HepG2 (cell line): ENCODE results near the gene CRYZ. TPM values are rescaled to one million over a fixed set of nuclear protein-coding genes. Genes with fewer than 3 reads are reported as not detected.

Experiments
- ATAC-seq: fragments of 200-7000 bp; cut with Tn5 transposase; 3 replicates; pipeline ENCODE4 v1.9.1; 2020; ENCODE audit warnings: mild to moderate bottlenecking, moderate library complexity
- BruUV-seq: library from RNA; stranded (reverse); fragments of 400-500 nt; replicated peaks from 2 replicates; lab custom pipeline; 2021; lab: Mats Ljungman, UMichigan
- CTCF ChIA-PET: fragments of 300-600 bp; formaldehyde crosslinking; extraction: SDS; loops from one replicate; lab custom pipeline; 2021; ENCODE audit warnings: low total read pairs, inconsistent platforms, low intra/inter-chr PET ratio; lab: Yijun Ruan, JAX
- POLR2A ChIA-PET: fragments of 350-600 bp; sonication (Branson Sonifier 250); formaldehyde crosslinking; loops from one replicate; lab custom pipeline; 2020; ENCODE audit warnings: antibody characterized with exemption, inconsistent platforms; lab: Yijun Ruan, JAX
- DNase-seq: peaks from one replicate; pipeline ENCODE4 v3.0.0-alpha.2; 2015; ENCODE audit warnings: low spot score
- FAIRE-seq: peaks from 3 replicates; lab custom pipeline; 2011; peaks lifted over from hg19 to GRCh38; lab: Jason Lieb, UNC
- H2AFZ ChIP-seq: one replicate; pipeline ENCODE4 v1.6.1; 2011; ENCODE audit warnings: low read length, inconsistent platforms
- H3K27ac ChIP-seq: fragments of 300-600 bp; 3 replicates; pipeline ENCODE4 v1.8.0; 2011; ENCODE audit warnings: mixed run types, mild to moderate bottlenecking, mixed read lengths, low read length, inconsistent platforms; ENCODE audit not compliant: insufficient read depth; ENCODE audit errors: extremely low read length
- H3K27me3 ChIP-seq, 2 experiments: fragments of 200-600 bp in 1 of 2; 2 replicates in 1 of 2; 3 replicates in 1 of 2; pipeline versions ENCODE4 v1.6.0 to v1.8.0; 2011; ENCODE audit warnings: low read length in 2 of 2, mild to moderate bottlenecking in 2 of 2, moderate library complexity in 2 of 2, inconsistent platforms in 1 of 2; ENCODE audit not compliant: insufficient read depth in 2 of 2, control insufficient read depth in 1 of 2
- H3K36me3 ChIP-seq, 2 experiments: fragments of 200-600 bp in 1 of 2; replicated peaks in 1 of 2; 2 replicates in 1 of 2; 3 replicates in 1 of 2; pipeline versions ENCODE4 v1.5.1 to v1.8.0; 2011; ENCODE audit warnings: low read length in 2 of 2, inconsistent platforms in 1 of 2; ENCODE audit not compliant: insufficient read depth in 2 of 2, control insufficient read depth in 1 of 2
- H3K4me1 ChIP-seq: 2 replicates; pipeline ENCODE4 v1.5.1; 2012; ENCODE audit warnings: low read length, inconsistent platforms; ENCODE audit not compliant: insufficient read depth
- H3K4me2 ChIP-seq: 2 replicates; pipeline ENCODE4 v1.6.0; 2011; ENCODE audit warnings: low read depth, low read length, inconsistent platforms
- H3K4me3 ChIP-seq, 3 experiments: fragments of 200-600 bp in 1 of 3; sonication (generic), shearing (Covaris generic) in 1 of 3; replicated peaks in 1 of 3; 2 replicates each; pipeline ENCODE4 v1.5.1; 2011 to 2016; ENCODE audit warnings: low read length in 3 of 3, inconsistent platforms in 2 of 3, low read depth in 2 of 3, mild to moderate bottlenecking in 2 of 3, control low read depth in 1 of 3, mixed read lengths in 1 of 3; ENCODE audit not compliant: insufficient read depth in 1 of 3
- H3K79me2 ChIP-seq: one replicate; pipeline ENCODE4 v1.6.1; 2011; ENCODE audit warnings: low read length, inconsistent platforms; ENCODE audit not compliant: insufficient read depth
- H3K9ac ChIP-seq: 2 replicates; pipeline ENCODE4 v1.6.0; 2011; ENCODE audit warnings: mild to moderate bottlenecking, low read depth, low read length, inconsistent platforms; ENCODE audit not compliant: insufficient read depth
- H3K9me3 ChIP-seq: 2 replicates; pipeline ENCODE4 v1.5.1; 2012; ENCODE audit warnings: mild to moderate bottlenecking, low read length
- H4K20me1 ChIP-seq: 2 replicates; pipeline ENCODE4 v1.6.0; 2011; ENCODE audit warnings: inconsistent platforms, mild to moderate bottlenecking, low read length, moderate library complexity; ENCODE audit not compliant: insufficient read depth
- CBFB ChIP-seq: sonication (generic); formaldehyde crosslinking; IDR thresholded peaks from 2 replicates; pipeline ENCODE4 v1.4.0; 2020; ENCODE audit warnings: missing genetic modification reagents
- CEBPB ChIP-seq: IDR thresholded peaks from 2 replicates; pipeline ENCODE4 v1.6.1; 2011; ENCODE audit warnings: low read depth, low read length, improper control_type of control experiment, borderline replicate concordance
- CEBPG ChIP-seq: IDR thresholded peaks from 2 replicates; pipeline ENCODE4 v1.6.1; 2016
- KDM5B ChIP-seq: sonication (generic); formaldehyde crosslinking; IDR thresholded peaks from 2 replicates; pipeline ENCODE4 v1.4.0; 2020; ENCODE audit warnings: missing genetic modification reagents, mild to moderate bottlenecking, borderline replicate concordance
- MLLT10 ChIP-seq: sonication (generic); formaldehyde crosslinking; IDR thresholded peaks from 2 replicates; pipeline ENCODE4 v1.4.0; 2020; ENCODE audit warnings: missing genetic modification reagents
- NR1H2 ChIP-seq: sonication (generic); formaldehyde crosslinking; IDR thresholded peaks from 2 replicates; pipeline ENCODE4 v1.8.1; 2022; ENCODE audit warnings: low read depth, missing genetic modification reagents, borderline replicate concordance
- SMC3 ChIP-seq: IDR thresholded peaks from 2 replicates; pipeline ENCODE4 v1.6.1; 2011; ENCODE audit warnings: low read length, improper control_type of control experiment
- STAG1 ChIP-seq: sonication (generic); formaldehyde crosslinking; IDR thresholded peaks from 2 replicates; pipeline ENCODE4 v1.4.0; 2020; ENCODE audit warnings: missing genetic modification reagents
- TARDBP ChIP-seq: sonication (generic); formaldehyde crosslinking; IDR thresholded peaks from 2 replicates; pipeline ENCODE4 v1.8.0; 2022; ENCODE audit warnings: mild to moderate bottlenecking, missing genetic modification reagents
- XBP1 ChIP-seq: sonication (generic); formaldehyde crosslinking; IDR thresholded peaks from 2 replicates; pipeline ENCODE4 v1.5.0; 2020; ENCODE audit warnings: missing genetic modification reagents
- WGBS: methylation state at CpG from one replicate; pipeline ENCODE4 v1.1.6; 2017; ENCODE audit warnings: low lambda C conversion rate; 5-methylcytosine and 5-hydroxymethylcytosine counted together
- in situ Hi-C: cut with HindIII; loops from 2 replicates; pipeline ENCODE4 v1.10.0; 2017; ENCODE audit warnings: low pct_unique_long_range_greater_than_20kb; ENCODE audit not compliant: extremely low pct_ligation_motif_present
- intact Hi-C: fragments of 100-400 bp; cut with micrococcal nuclease; formaldehyde crosslinking; loops from one replicate; pipeline ENCODE4 v1.10.0; 2022; ENCODE audit not compliant: unreplicated experiment
- polyA plus RNA-seq, 8 experiments: library from polyadenylated mRNA; depleted of rRNA in 3 of 8; stranded (reverse) in 7 of 8; unstranded in 1 of 8; fragments of >200 nt; fragmentation: Illumina TruSeq in 4 of 8; extraction: Trizol in 4 of 8; gene quantifications; 2 replicates each; pipeline versions ENCODE4 v1.2.1 to v1.2.3, GENCODE V29; 2011 to 2016; ENCODE audit warnings: low read depth in 4 of 8, missing spikeins in 1 of 8, mixed read lengths in 1 of 8; ENCODE audit not compliant: insufficient read depth in 1 of 8
- total RNA-seq, 5 experiments: library from RNA; depleted of rRNA; stranded (reverse); fragments of >200 nt; fragmentation: Illumina TruSeq; extraction: Trizol; gene quantifications; 2 replicates each; pipeline ENCODE4 v1.2.3, GENCODE V29; 2016; ENCODE audit warnings: low read depth in 1 of 5
- TF ChIP-seq, protein P1 (sequence below): sonication (generic); formaldehyde crosslinking; IDR thresholded peaks from 2 replicates; pipeline ENCODE4 v1.8.1; 2022; ENCODE audit warnings: low read depth, mild to moderate bottlenecking, missing genetic modification reagents
- TF ChIP-seq, protein P2 (sequence below): sonication (generic); formaldehyde crosslinking; IDR thresholded peaks from 2 replicates; pipeline ENCODE4 v1.5.0; 2020; ENCODE audit warnings: mild to moderate bottlenecking, missing genetic modification reagents, moderate library complexity

The CRYZ gene
- total and polyA plus RNA-seq, 2 of the 13 experiments (the other 11 are each of a cell fraction or from before 2014, with no cell fraction given), result 115 to 211 TPM

DNA sequence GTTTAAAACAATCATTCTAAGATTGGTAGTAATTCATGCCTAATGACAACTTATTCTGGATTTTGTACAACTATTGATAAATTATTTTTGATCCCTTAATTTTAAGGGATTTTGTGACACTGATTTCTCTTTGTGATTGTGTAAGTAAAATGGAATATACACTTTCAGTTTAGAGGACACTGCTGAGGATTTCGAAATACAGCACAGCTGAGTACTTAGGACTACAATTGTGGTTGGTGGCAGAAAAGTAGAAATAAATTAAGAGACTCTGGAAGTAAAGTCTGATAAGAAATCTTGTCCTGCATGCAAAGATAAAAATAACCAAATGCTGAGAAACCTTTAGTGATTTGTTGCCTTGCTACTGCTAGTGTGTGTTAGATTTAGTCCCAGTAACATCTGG lies 40.1 kb upstream of the CRYZ start:
- ATAC-seq (peak; percentile 42; the same call in 2 of the 3 replicates), FAIRE-seq (no peak), DNase-seq (peak; percentile 4)
- Histone ChIP-seq H3K27me3 (no peaks in the 10 kb centered on the region), H3K36me3 (no peaks in the 10 kb centered on the region), H3K4me1 (no peaks in the 10 kb centered on the region), H3K9ac (no peak overlapping the region), H3K27ac (no peak overlapping the region), H3K4me3 (no peak overlapping the region), H3K4me2 (no peak overlapping the region), H3K9me3 (no peaks in the 10 kb centered on the region), H4K20me1 (no peaks in the 10 kb centered on the region), H2AFZ (no peak overlapping the region), H3K79me2 (no peaks in the 10 kb centered on the region)
- TF ChIP-seq CBFB (CRISPR knock-in tag) (no peak), CEBPB (peak; percentile 64), CEBPG (CRISPR knock-in tag) (peak; percentile 30; the same call in 1 of the 2 replicates)
- 3% methylated on average over 1 of the region's 1 CpG for WGBS
- intact Hi-C loops (loop anchor here (1.0 kb wide), 1 partner anchor 430 kb away; no protein-coding TSS in a partner anchor), in situ Hi-C loops (loop anchor here (5.0 kb wide), 1 partner anchor 434 kb away; no protein-coding TSS in a partner anchor)
- ChIA-PET CTCF (interaction anchor here (3.3 kb wide), 1 partner anchor 431 kb away, joined by 57 read pairs; no protein-coding TSS in a partner anchor), POLR2A (no interaction called here)
- no TSS peak for BruUV-seq

DNA sequence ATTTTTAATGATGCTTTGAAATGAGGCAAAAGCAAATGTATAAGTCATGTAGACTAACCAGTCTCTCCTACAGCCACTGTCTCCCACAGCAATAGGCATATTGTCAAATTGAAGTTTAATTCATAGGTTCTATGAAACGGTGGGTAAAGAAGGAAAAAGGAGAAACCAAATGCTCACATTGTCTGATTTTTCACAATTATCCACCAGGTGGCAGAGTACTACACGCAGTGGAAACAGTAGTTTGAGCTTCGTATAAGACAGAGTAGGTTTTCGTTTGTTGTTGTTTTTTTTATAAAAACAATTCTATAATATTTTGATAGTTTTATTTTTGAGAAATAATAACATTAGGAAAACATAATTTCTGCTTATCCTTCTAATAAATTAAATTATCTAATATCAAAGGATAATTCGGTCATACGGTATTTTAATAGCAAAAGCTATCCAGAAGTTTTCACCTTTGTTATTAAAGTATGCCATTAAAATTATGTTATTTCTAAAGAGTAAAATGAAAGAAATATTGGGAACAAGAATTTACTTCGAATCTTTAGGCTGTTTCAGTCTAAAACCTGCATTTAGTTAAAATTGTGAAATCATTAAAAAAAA lies 39.2 kb upstream of the CRYZ start:
- DNase-seq, result peak; percentile 51
- Histone ChIP-seq H3K9ac (no peak overlapping the region), H3K4me1 (no peaks in the 10 kb centered on the region), H3K27ac (no peak overlapping the region), H4K20me1 (no peaks in the 10 kb centered on the region), H2AFZ (no peak overlapping the region), H3K4me2 (no peak overlapping the region), H3K79me2 (no peaks in the 10 kb centered on the region)
- POLR2A ChIA-PET, result no interaction called here
- intact Hi-C loops (loop anchor here (1.0 kb wide), 1 partner anchor 431 kb away; no protein-coding TSS in a partner anchor), in situ Hi-C loops (loop anchor here (5.0 kb wide), 1 partner anchor 435 kb away; no protein-coding TSS in a partner anchor)
- CTCF ChIA-PET, result interaction anchor here (0.6 to 3.3 kb wide), 2 partner anchors 11 to 432 kb away, joined by 3 to 57 read pairs; no protein-coding TSS in a partner anchor
- WGBS, result 15% methylated on average over 7 of the region's 7 CpGs
- TF ChIP-seq, protein P1, sequence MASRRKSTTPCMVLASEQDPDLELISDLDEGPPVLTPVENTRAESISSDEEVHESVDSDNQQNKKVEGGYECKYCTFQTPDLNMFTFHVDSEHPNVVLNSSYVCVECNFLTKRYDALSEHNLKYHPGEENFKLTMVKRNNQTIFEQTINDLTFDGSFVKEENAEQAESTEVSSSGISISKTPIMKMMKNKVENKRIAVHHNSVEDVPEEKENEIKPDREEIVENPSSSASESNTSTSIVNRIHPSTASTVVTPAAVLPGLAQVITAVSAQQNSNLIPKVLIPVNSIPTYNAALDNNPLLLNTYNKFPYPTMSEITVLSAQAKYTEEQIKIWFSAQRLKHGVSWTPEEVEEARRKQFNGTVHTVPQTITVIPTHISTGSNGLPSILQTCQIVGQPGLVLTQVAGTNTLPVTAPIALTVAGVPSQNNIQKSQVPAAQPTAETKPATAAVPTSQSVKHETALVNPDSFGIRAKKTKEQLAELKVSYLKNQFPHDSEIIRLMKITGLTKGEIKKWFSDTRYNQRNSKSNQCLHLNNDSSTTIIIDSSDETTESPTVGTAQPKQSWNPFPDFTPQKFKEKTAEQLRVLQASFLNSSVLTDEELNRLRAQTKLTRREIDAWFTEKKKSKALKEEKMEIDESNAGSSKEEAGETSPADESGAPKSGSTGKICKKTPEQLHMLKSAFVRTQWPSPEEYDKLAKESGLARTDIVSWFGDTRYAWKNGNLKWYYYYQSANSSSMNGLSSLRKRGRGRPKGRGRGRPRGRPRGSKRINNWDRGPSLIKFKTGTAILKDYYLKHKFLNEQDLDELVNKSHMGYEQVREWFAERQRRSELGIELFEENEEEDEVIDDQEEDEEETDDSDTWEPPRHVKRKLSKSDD, result no peak
- no peak for TF ChIP-seq XBP1 (CRISPR knock-in tag)
- TF ChIP-seq NR1H2, result no peak
- peak; percentile 73 for TF ChIP-seq STAG1 (CRISPR knock-in tag)
- no peak for TF ChIP-seq TARDBP
- TF ChIP-seq MLLT10, result no peak
- peak; percentile 78 for TF ChIP-seq SMC3
- TF ChIP-seq, protein P2, sequence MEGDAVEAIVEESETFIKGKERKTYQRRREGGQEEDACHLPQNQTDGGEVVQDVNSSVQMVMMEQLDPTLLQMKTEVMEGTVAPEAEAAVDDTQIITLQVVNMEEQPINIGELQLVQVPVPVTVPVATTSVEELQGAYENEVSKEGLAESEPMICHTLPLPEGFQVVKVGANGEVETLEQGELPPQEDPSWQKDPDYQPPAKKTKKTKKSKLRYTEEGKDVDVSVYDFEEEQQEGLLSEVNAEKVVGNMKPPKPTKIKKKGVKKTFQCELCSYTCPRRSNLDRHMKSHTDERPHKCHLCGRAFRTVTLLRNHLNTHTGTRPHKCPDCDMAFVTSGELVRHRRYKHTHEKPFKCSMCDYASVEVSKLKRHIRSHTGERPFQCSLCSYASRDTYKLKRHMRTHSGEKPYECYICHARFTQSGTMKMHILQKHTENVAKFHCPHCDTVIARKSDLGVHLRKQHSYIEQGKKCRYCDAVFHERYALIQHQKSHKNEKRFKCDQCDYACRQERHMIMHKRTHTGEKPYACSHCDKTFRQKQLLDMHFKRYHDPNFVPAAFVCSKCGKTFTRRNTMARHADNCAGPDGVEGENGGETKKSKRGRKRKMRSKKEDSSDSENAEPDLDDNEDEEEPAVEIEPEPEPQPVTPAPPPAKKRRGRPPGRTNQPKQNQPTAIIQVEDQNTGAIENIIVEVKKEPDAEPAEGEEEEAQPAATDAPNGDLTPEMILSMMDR, result peak; percentile 76
- no peak for TF ChIP-seq KDM5B (CRISPR knock-in tag)
- TF ChIP-seq, all 625 proteins: peak for 3
- BruUV-seq, result no TSS peak
- no peak overlapping the region for H3K4me3 ChIP-seq
- no peaks in the 10 kb centered on the region for H3K9me3 ChIP-seq
- no peaks in the 10 kb centered on the region for H3K27me3 ChIP-seq
- ATAC-seq (peak; percentile 76), FAIRE-seq (peak; percentile 78)
- H3K36me3 ChIP-seq, result no peaks in the 10 kb centered on the region
